Keratinocyte (primary cell): ENCODE results near the gene SPSB4. TPM values are rescaled to one million over a fixed set of nuclear protein-coding genes. Genes with fewer than 3 reads are reported as not detected.

Experiments used
- DNase-seq: peaks from one replicate; pipeline ENCODE4 v3.0.0-alpha.2; 2011; ENCODE audit warnings: low read depth, missing footprints, low spot score
- FAIRE-seq: peaks from 2 replicates; lab custom pipeline; 2011; peaks lifted over from hg19 to GRCh38; lab: Jason Lieb, UNC
- H2AFZ ChIP-seq: 2 replicates; pipeline ENCODE4 v1.6.0; 2012; ENCODE audit warnings: low read length, control low read depth, inconsistent platforms; ENCODE audit not compliant: control insufficient read depth
- H3K27ac ChIP-seq: 2 replicates; pipeline ENCODE4 v1.5.1; 2011; ENCODE audit warnings: low read length; ENCODE audit not compliant: control insufficient read depth, insufficient read depth
- H3K27me3 ChIP-seq: 3 replicates; pipeline ENCODE4 v1.6.0; 2011; ENCODE audit warnings: low read length; ENCODE audit not compliant: control insufficient read depth, insufficient read depth; ENCODE audit errors: extremely low read depth
- H3K36me3 ChIP-seq, 2 experiments: 2 replicates in 1 of 2; 3 replicates in 1 of 2; pipeline ENCODE4 v1.5.1; 2011; ENCODE audit warnings: low read length in 2 of 2, mild to moderate bottlenecking in 1 of 2; ENCODE audit not compliant: control insufficient read depth in 2 of 2, insufficient read depth in 2 of 2; ENCODE audit errors: extremely low read depth in 1 of 2
- H3K4me1 ChIP-seq: 3 replicates; pipeline ENCODE4 v1.5.1; 2011; ENCODE audit warnings: low read length; ENCODE audit not compliant: control insufficient read depth, insufficient read depth; ENCODE audit errors: extremely low read depth
- H3K4me2 ChIP-seq: 3 replicates; pipeline ENCODE4 v1.6.0; 2011; ENCODE audit warnings: low read depth, low read length; ENCODE audit not compliant: control insufficient read depth, insufficient read depth; ENCODE audit errors: extremely low read depth
- H3K4me3 ChIP-seq, 3 experiments: fragments of 200-600 bp in 1 of 3; sonication (generic) in 1 of 3; 2 replicates in 2 of 3; 3 replicates in 1 of 3; pipeline ENCODE4 v1.5.1; 2011 to 2016; ENCODE audit warnings: low read length in 3 of 3, mild to moderate bottlenecking in 3 of 3, control low read depth in 2 of 3, inconsistent platforms in 1 of 3, low read depth in 1 of 3, mixed read lengths in 1 of 3, mixed run types in 1 of 3, moderate library complexity in 1 of 3; ENCODE audit not compliant: control insufficient read depth in 2 of 3, insufficient read depth in 2 of 3; ENCODE audit errors: extremely low read depth in 1 of 3
- H3K79me2 ChIP-seq: 2 replicates; pipeline ENCODE4 v1.6.0; 2012; ENCODE audit warnings: low read length; ENCODE audit not compliant: control insufficient read depth, insufficient read depth
- H3K9ac ChIP-seq: 3 replicates; pipeline ENCODE4 v1.6.0; 2011; ENCODE audit warnings: low read length; ENCODE audit not compliant: control insufficient read depth, insufficient read depth; ENCODE audit errors: extremely low read depth
- H3K9me1 ChIP-seq: 3 replicates; pipeline ENCODE4 v1.6.0; 2011; ENCODE audit warnings: low read length; ENCODE audit not compliant: control insufficient read depth, insufficient read depth; ENCODE audit errors: extremely low read depth
- H3K9me3 ChIP-seq: 2 replicates; pipeline ENCODE4 v1.5.1; 2012; ENCODE audit warnings: low read depth, low read length; ENCODE audit not compliant: control insufficient read depth
- H4K20me1 ChIP-seq: 3 replicates; pipeline ENCODE4 v1.6.0; 2011; ENCODE audit warnings: low read length; ENCODE audit not compliant: control insufficient read depth, insufficient read depth; ENCODE audit errors: extremely low read depth
- EZH2 ChIP-seq: IDR thresholded peaks from one replicate; pipeline ENCODE4 v1.6.1; 2012; ENCODE audit warnings: inconsistent platforms, mild to moderate bottlenecking, low read length, moderate library complexity
- dilution Hi-C: fragments of 300-500 bp; cut with MboI; formaldehyde crosslinking; loops from one replicate; pipeline ENCODE4 v1.7.0; 2020; ENCODE audit warnings: low sequenced_read_pairs; ENCODE audit not compliant: extremely low pct_ligation_motif_present
- polyA plus RNA-seq, 5 experiments: library from polyadenylated mRNA; depleted of rRNA in 3 of 5; stranded (reverse) in 3 of 5; stranded (forward) in 1 of 5; unstranded in 1 of 5; fragments of >200 nt; gene quantifications; 1 replicate in 1 of 5; 2 replicates in 3 of 5; 3 replicates in 1 of 5; pipeline versions ENCODE4 v1.2.1 to v1.2.3, GENCODE V29; 2011 to 2012; ENCODE audit warnings: missing spikeins in 2 of 5, low read depth in 1 of 5, low replicate concordance in 1 of 5
- TF ChIP-seq, protein P1 (sequence below), 3 experiments: IDR thresholded peaks in 1 of 3; conservative IDR thresholded peaks in 1 of 3; optimal IDR thresholded peaks in 1 of 3; 2 replicates in 2 of 3; 3 replicates in 1 of 3; pipeline versions ENCODE3 to v1.5.1; 2011; ENCODE audit warnings: low read length in 3 of 3, mild to moderate bottlenecking in 3 of 3, moderate library complexity in 2 of 3, control low read depth in 1 of 3, inconsistent platforms in 1 of 3; ENCODE audit not compliant: insufficient read depth in 2 of 3; ENCODE audit errors: extremely low read depth in 1 of 3

The SPSB4 gene
- polyA plus RNA-seq, 1 donor (not counting 4 experiments of a cell fraction or from before 2014, with no cell fraction given) = not detected

GRCh38 chr3:141128126-141128777, 77.1 kb downstream of the SPSB4 start:
- TF ChIP-seq EZH2 = no peak
- TF ChIP-seq, protein P1, sequence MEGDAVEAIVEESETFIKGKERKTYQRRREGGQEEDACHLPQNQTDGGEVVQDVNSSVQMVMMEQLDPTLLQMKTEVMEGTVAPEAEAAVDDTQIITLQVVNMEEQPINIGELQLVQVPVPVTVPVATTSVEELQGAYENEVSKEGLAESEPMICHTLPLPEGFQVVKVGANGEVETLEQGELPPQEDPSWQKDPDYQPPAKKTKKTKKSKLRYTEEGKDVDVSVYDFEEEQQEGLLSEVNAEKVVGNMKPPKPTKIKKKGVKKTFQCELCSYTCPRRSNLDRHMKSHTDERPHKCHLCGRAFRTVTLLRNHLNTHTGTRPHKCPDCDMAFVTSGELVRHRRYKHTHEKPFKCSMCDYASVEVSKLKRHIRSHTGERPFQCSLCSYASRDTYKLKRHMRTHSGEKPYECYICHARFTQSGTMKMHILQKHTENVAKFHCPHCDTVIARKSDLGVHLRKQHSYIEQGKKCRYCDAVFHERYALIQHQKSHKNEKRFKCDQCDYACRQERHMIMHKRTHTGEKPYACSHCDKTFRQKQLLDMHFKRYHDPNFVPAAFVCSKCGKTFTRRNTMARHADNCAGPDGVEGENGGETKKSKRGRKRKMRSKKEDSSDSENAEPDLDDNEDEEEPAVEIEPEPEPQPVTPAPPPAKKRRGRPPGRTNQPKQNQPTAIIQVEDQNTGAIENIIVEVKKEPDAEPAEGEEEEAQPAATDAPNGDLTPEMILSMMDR (optimal IDR thresholded peaks at IDR 0.05 in 1 of 3, IDR thresholded peaks at IDR 0.05 in 1 of 3, conservative IDR thresholded peaks at IDR 0.05 in 1 of 3; ENCODE audit: extremely low read depth in 1 of 3, insufficient read depth in 2 of 3, low read length in 3 of 3) = no peak
- no peak overlapping the region for H3K4me3 ChIP-seq
- dilution Hi-C loops = no loop called here
- H3K27me3 ChIP-seq = peaks cover 11% of the 10 kb centered on the region
- H3K79me2 ChIP-seq = no peaks in the 10 kb centered on the region
- no peaks in the 10 kb centered on the region for H3K9me1 ChIP-seq
- FAIRE-seq = no peak
- DNase-seq = no peak
- H4K20me1 ChIP-seq = no peaks in the 10 kb centered on the region
- H3K9me3 ChIP-seq = no peaks in the 10 kb centered on the region
- no peak overlapping the region for H3K27ac ChIP-seq
- H3K4me2 ChIP-seq = no peak overlapping the region
- H3K9ac ChIP-seq = no peak overlapping the region
- H3K36me3 ChIP-seq = no peaks in the 10 kb centered on the region
- no peaks in the 10 kb centered on the region for H3K4me1 ChIP-seq
- no peak overlapping the region for H2AFZ ChIP-seq

- Histone ChIP-seq H3K36me3 (no peaks in the 10 kb centered on the region), H3K79me2 (no peaks in the 10 kb centered on the region), H3K27ac (no peak overlapping the region), H3K9me3 (no peaks in the 10 kb centered on the region), H3K9me1 (no peaks in the 10 kb centered on the region), H4K20me1 (no peaks in the 10 kb centered on the region), H3K27me3 (peaks cover 11% of the 10 kb centered on the region), H2AFZ (no peak overlapping the region), H3K4me1 (no peaks in the 10 kb centered on the region), H3K9ac (no peak overlapping the region), H3K4me3 (no peak overlapping the region), H3K4me2 (no peak overlapping the region)
- DNase-seq = no peak
- dilution Hi-C loops = no loop called here
- FAIRE-seq = no peak
- TF ChIP-seq, protein P1 (optimal IDR thresholded peaks at IDR 0.05 in 1 of 3, IDR thresholded peaks at IDR 0.05 in 1 of 3, conservative IDR thresholded peaks at IDR 0.05 in 1 of 3; ENCODE audit: extremely low read depth in 1 of 3, insufficient read depth in 2 of 3, low read length in 3 of 3) = no peak
Observed at GRCh38 chr3:141129049-141129448, 77.9 kb downstream of the SPSB4 start.
